GM19351 (cell line): Measurements from ENCODE around the gene CSTB.

Experiments
- ATAC-seq: cut with Tn5 transposase; IDR thresholded peaks from one replicate; pipeline ENCODE4 v1.9.1; 2021; ENCODE audit warnings: mild to moderate bottlenecking, moderate library complexity; ENCODE audit not compliant: unreplicated experiment

CSTB gene

DNA sequence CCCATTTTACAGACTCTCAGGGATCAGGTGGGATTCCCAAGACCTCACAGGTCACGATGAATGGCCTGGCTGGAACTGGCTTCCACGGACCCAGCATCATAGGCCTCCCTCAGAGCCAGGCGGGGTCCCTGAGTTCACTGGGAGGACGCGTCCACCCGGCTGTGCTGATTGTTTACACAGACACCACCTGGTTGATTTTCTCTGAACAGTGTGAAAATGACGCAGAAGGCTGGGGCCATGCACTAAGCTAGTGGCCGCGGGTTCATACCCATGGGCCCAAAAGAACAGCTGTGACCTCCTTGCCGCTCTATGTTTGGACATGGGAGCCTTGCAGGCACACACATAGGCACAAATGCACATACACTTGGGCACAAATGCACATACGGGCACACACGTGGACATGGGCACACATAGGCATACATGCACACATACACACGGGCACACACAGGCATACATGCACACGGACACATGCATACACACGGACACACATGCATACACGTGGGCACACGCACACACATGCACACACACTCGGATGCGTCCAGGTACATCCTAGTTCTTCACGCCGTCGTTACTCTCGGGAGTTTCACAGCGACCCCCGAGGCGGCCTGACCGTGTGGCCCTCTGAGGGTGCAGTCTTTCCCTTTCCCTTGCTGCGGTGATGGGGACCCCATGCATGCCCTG is 23.2 kb downstream of the CSTB start:
- ATAC-seq, result no peak

DNA sequence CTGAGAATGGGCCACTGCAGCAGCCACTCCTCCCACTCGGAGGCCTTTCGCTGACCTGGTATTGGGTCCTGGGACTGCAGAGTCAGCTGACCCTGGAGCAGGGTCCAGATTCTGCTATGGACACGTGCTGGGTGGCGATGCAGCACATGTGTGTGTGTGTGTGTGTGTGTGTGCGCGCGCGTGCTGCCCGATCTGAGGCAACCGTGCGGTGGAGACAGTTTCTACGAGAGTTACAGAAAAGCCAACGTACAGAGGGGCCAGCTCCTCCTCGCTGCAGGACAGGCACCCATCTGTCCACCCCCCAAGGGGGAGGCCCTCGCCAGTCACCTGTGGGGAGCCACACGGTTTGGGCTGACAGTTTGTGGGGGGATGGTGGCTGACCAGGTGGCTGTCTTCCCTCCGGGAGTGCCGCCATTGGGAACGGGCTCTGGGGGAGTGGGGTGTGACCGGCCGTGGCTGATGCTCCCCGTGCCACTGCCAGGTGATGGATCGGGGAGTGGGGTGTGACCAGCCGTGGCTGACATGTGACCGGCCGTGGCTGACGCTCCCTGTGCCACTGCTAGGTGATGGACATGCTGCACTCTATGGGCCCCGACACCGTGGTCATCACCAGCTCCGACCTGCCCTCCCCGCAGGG is 24.0 kb downstream of the CSTB start:
- no peak for ATAC-seq

DNA sequence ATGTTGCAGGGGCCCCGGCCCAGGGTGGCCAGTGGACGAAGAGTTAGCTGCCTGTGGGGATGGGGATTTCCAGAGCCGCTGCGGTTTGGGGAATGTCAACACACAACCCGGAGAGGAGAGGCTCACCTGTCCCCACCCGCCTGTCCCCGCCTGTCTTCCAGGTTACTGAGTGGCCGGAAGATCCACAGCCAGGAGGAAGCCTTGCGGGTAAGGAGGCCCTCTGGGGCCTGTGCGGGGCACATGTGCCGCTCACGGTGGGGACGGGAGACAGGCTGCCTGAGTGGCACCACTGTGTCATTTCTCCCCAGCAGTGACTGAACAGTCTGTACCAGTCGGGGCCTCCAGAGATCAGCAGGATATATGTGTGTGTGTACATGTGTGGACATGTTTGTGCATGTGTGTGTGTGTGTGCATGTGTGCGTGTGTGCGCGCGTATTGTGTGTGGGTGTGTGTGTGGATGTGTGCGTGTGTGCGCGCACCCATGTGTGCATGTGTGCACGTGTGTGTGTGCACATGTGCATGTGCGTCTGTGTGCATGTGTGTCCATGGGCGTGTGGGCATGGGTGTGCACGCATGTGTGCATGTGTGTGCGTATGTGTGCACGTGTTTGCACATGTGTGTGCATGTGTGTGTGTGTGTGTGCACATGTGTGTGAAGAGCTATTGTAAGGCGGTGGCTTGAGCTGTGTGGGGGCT is 25.6 kb downstream of the CSTB start:
- no peak for ATAC-seq

DNA sequence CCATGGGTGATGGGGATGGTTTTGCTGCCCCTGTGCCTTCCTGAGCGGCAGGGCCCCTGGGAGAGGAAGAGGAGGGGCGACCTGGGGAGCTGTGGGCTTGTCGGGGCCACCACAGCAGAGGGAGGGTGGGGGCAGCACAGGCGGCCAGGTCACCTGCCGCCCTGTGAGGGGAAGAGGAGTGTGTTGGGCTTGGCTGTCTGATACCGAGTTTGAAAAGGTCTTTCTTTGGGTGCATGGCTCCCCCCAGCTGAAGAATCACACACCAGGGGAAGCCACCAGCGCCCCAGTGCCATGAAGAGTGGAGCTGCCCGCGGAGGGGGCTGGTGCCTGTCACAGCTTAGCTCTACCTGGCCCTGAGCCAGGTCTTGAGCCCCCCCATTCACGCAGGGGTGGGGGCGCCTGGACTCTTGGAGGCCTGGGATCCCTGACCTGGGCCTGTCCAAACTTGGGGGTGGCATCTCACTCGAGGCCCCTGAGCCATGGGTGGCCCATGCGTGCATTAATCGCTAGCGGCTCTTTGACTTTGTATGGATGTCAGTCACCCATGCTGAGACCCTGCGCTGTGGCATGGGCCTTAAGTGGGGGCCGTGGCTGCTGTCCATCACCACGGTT is 26.4 kb downstream of the CSTB start:
- ATAC-seq, result no peak

DNA sequence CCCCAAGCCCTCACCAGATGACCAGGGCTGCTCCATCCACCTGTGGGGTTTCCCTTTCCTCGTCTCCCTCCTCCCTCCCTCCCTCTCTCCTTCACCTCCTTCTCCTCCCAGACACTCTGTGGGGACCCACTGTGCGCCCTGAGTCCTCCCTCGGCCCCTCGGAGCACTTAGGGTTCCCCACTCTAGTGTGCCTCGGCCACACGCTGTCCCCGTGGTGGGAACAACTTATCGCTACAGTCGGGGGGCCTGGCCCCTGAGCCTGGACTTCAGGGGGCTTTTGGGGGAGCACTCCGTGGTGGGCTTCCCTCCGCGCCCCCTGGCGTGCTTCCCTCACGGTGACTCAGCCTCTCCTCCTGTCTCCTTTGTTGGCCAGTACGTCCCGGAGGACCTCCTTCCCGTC is 27.5 kb downstream of the CSTB start:
- ATAC-seq, result no peak

DNA sequence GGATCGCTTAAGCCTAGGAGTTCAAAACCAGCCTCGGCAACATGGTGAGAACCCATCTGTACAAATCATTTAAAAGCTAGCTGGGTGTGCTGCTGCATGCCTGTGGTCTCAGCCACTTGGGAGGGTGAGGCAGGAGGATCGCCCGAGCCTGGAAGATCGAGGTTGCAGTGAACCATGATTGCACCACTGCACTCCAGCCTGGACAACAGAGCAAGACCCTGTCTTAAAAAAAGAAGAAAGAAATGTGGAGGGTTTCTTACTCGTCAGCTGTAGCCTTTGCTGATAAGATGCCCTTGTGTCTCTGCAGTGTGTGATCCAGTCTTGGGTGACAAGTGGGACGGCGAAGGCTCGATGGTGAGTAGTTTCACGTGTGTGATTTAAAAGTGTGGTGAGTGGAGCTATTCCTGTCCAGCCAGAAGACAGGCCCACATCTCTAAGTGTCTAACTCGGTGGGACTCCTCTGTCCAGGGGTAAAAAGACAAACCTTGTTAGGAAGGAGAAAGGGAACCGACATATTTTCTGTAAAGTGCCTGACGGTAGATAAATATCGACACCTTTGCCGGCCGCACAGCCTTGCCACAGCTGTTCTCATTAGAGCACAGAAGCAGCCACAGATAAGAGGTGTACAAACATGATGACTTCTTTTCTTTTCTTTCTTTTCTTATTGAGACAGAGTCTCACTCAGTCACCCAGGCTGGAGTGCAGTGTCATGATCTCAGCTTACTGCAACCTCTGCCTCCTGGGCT is 30.2 kb downstream of the CSTB start:
- ATAC-seq, result no peak

DNA sequence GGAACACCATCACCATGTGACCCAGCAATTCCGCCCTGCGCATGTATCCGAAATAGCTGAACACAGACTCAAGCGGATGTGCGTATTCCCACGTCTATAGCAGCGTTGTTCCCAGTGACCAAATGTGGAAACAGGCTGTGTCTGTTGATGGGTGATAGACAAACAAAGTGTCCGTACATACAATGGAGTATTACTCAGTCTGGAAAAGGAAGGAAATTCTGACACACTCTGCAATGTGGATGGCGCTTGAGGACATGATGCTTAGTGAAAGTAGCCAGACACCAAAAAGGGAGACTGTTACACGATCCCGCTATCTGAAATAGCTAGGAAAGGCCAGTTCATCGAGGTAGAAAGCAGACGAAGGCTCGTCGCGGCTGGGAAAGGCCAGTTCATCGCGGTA is 31.4 kb downstream of the CSTB start:
- no peak for ATAC-seq

DNA sequence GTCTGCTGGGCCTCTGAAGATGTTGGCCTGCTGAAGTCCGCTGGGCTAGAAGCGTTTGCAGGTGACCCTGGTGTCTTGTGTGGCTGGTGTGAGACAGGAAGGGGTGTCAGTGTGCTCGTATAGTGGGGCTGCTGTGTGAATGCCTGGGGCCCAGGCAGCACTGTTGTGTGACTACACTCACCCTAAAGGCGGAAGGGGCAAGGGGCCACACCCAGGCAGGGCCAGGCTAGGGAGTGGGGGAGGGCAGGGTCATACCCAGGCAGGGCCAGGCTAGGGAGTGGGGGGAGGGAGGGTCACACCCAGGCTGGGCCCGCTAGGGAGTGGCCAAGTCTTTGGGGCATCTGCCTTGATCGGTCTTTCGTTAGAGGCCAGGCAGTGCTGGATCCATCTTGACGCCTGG is 32.2 kb downstream of the CSTB start:
- ATAC-seq, result no peak

DNA sequence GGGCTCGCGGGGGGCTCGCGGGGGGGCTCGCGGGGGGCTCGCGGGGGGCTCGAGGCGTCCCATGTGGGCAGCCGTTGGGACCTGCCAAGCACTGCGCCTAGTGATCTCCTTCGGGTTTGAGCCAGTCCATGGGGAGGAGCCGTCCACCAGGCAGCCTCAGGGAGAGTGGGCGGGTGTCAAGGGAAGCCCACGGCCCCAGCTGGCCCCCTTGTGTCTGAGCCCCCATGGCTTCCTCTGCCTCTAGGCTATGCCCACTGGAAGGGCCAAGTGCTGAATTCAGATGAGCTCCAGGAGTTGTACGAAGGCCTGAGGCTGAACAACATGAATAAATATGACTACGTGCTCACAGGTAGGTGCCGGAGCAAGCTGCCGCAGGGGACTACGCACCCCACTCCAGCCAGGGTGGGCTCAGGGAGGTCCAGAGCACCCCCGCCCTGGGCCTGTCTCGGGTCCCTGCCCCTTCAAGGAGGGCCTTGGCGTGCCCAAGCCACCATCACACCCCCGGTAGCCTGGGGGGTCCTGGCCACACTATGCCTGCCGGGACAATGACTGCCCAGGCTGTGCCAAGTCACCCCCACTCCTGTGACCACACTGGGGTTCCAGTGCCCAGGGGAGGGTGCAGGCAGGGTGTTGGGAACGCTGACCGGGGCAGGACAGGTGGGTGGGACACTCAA is 34.5 kb downstream of the CSTB start:
- ATAC-seq, result no peak

DNA sequence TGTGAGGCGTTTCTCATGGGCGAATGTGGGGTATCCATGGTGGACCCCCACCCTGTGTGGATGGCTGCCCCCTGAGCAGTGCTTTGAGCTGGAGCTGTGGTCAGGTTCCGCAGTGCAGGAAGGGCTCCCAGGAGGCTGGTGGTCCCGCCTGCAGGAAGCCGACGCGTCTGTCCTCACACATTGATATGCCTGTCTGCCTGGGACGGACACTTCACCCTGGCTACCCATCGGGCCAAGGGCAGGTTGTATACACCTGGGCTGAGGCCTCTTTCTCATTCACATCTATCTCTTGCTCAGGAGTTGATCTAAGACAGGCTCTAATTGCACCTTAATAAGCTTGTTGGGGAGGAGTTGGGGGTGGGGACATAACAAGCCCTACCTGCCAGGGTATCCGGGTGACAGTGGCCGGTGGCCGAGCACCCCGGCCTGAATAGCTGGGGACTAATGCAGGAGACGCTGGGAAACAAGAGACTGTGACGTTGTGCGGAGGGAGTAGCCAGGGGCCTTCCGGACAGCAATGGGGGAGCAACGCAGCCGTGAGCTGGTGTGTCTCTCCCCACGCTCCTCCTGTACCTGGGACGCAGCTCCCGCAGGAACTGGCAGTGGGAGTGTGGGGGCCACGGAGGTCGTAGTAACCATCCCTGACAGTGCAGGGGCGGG is 35.5 kb downstream of the CSTB start:
- ATAC-seq, result no peak

DNA sequence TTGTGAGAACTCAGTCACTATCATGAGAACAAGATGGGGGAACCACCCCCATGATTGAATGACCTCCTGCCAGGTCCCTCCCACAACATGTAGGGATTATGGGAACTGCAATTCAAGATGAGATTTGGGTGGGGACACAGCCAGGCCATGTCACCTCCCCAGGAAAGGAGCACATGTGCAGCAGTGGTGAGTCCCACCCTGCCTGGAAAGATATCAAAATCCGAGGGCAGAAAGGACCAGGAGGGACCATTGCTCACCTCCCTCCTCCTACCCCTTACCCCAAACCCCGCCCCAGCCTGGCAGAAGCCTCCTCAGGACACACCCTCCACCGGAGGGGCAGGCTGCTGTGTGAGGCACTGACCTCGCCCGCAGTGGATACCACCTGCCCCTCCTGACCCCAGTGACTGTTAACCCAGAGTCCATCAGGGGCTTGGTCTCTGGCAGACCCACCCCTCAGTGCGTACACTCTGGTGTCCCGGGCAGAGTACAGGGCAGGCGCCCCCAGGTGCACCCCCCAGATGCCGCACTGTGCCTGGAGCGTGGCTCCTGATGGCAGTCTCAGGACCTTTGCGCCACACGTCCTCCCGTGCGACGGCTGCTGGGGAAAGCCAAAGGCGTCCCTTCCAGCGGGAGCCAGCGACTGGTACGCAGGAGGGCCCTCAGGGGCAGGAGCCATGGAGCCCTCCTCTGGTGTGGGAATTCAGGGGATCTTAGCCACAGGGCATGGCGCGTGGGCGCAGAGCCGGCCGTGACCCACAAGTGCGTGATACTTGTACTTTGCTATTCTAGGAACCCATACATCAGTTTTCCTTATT is 36.3 kb downstream of the CSTB start:
- no peak for ATAC-seq

DNA sequence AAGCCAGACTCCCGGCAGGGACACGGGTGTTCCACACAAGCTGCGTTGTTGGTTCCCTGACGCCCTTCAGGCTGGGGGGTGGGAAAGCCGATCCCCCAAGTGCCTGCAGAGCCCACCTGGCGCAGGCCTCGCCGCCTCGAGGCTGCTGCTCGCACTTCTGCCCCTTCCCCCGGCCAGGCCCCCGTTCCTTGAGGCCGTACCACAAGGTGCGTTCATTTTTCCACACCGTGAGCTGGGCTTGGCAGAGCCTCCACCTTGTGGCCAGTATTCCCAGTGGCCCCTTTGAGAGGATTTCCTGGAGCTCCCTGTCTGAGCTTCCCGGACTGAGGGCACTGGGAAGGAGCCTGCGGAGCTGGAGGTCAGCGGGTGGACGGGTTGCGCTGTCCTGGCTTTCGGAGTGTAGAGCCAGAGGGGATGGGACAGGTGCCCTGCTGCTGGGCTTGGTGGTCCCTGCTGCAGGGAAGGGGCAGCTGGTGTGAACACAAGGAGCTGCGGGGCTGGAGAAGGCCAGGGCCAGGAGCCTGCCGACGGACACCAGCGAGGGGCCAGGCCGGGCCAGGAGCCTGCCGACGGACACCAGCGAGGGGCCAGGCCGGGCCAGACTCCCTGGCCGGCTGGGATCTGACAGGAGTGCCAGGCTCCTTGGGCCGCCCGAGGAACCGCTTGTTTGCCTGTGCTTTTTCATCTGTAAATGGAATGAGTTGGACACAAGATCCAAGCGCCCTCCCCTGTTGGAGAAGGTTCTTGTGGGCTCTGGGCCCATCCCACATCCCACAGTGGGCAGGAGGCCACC is 38.8 kb downstream of the CSTB start:
- ATAC-seq, result no peak

DNA sequence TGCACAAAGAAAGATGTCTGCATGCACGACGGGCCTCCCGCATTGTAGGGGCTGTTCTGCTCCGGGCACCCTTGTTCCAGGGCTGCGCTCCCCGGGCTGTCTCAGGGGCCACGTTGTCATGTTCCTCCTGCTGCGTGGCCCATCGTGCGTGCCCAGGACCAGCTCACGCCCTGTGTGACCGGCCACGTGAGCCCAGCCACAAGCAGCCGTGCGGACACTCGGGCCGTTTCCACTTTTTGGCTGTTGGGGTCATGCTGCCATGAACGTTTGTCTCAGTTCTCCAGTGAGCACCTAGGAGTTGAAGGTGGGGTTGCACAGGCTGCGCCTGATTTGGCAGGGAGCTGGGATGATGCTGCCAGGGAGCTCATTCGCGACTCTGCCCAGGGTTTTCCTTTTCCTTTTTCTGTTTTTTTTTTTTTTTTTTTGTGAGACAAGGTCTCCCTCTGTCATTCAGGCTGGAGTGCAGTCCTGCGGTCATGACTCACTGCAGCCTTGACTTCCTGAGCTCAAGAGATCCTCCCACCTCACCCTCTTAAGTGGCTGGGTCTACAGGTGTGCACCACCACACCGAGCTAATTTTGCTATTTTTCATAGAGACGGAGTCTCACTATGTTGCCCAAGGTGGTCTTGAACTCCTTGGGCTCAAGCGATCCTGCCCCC is 39.8 kb downstream of the CSTB start:
- ATAC-seq, result no peak

DNA sequence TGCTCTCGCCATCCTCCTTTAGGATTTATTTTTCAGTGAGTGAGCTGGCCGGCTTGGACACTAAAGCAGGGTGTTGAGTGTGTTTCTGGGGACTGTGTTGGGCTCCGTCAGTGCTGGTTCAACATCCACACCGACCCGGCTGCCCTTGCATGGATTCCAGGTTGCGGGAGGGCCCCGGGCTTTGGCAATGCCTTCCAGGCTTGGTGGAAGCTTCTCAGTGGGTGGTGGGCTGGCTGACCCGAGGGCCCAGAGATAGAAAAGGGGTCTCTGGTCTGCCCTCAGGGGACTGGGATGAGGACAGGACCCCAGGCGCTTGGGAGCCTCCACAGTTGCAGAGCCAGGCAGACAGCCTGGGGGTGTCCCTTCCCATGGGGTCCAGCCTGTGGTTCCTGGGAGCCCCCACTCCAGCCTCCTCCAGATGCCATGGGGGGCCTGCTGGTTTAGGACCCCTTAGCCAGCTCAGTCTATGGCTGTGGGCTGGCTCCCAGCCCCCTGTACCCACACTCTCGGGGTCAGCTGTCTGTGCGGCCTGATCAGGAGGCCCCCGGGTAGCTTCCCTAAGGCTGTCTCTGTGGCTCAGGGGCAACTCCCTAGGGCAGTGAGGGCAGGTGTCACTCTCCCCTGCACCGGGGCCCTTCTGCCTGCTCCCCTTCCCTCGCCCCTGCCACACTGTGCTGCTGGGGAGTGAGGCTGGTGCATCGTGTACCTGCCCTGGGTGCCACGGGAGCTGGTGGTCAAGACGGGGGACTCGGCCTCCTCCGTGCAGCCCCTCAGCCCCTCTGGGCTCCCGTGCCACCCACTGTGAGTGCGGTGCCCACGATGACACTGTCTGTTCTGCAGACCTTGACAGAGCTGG is 40.6 kb downstream of the CSTB start:
- ATAC-seq, result no peak

DNA sequence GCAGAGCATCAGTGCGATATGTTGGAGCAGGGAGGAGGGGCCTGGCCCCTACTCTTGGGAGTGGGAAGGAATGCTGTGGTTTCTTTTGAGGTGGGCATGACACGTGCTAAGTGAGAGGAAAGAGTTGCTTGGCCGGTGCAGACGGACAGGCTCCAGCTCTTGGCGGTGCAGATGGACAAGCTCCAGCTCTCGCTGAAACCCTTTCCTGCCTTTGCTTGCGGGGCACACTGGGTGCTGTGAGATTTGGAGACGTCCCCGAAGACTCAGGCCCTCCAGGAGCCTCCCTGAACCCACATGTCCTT is 41.2 kb downstream of the CSTB start:
- ATAC-seq, result no peak

DNA sequence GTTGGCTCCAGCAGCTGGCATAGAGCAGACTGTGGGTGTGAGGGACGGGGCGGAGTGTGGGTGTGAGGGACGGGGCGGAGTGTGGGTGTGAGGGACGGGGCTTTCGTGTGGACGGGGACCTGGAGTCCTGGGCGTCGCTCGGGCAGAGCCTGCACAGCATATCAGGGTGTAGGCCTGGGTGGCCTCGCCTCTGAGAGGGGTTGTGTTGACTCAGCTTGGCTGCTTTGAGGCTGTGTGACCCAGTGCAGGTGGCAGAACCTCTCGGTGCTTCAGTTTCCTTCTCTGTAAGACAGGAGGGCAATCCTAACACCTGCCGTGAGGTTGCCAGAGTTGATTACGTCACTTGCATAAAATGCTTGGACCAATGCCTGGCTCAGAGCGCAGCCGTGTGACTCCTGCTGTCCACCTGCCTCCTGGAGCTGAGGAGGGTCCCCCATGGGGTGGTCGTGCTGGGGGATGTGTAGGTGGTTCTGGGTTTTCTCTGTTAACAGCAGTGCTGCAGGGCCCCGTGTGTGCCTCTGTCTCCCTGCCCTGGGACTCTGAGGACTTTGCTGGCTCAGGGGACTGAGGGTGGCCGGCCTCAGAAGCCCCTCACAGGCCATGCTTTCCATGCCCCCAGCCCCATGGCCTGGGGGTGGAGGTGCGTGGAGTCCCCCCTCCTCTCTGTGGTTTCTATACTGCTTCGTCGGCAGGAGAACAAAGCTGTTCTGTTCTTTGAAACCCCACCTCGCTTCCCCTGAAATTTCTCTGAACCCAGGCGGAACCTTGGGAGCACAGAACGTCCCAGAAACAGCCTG is 41.8 kb downstream of the CSTB start:
- no peak for ATAC-seq
